Adrenal gland (tissue), 12 donors: ENCODE measurements around the gene EXTL1. TPM values are rescaled to one million over a fixed set of nuclear protein-coding genes. Genes with fewer than 3 reads are reported as not detected.
"Not testable (repeated sequence)": the region's sequence is repeated elsewhere in the genome, so short reads cannot be mapped to it uniquely, and the experiment has no call there.

Experiments used
- DNase-seq, 7 donors: peaks; one replicate each; pipeline ENCODE4 v3.0.0-alpha.2; 2019 to 2020
- H3K27ac ChIP-seq, 5 donors: fragments of 200-600 bp; sonication (generic) in 4 of 5; 1 replicate in 3 of 5; 2 replicates in 2 of 5; pipeline versions ENCODE4 v1.5.1 to v1.8.0; 2016 to 2020; ENCODE audit warnings: mild to moderate bottlenecking in 1 of 5
- H3K27me3 ChIP-seq: fragments of 200-600 bp; 2 replicates; pipeline ENCODE4 v1.8.0; 2021
- H3K36me3 ChIP-seq, 2 donors: fragments of 200-600 bp; replicated peaks in 1 of 2; 1 replicate in 1 of 2; 2 replicates in 1 of 2; pipeline versions ENCODE4 v1.5.1 to v1.8.0; 2018 to 2022
- H3K4me1 ChIP-seq, 2 donors: fragments of 200-600 bp; replicated peaks in 1 of 2; 1 replicate in 1 of 2; 2 replicates in 1 of 2; pipeline versions ENCODE4 v1.5.1 to v1.8.0; 2018 to 2021
- H3K4me3 ChIP-seq, 4 donors: fragments of 200-600 bp; sonication (generic) in 3 of 4; one replicate each; pipeline ENCODE4 v1.5.1; 2016 to 2018
- H3K9me3 ChIP-seq, 3 donors: fragments of 200-600 bp; sonication (generic) in 1 of 3; replicated peaks in 1 of 3; 1 replicate in 2 of 3; 2 replicates in 1 of 3; pipeline versions ENCODE4 v1.5.1 to v1.8.0; 2016 to 2021
- POLR2A ChIP-seq, 2 donors: fragments of 450-650 bp; IDR thresholded peaks; one replicate each; pipeline ENCODE4 v1.6.1; 2017; ENCODE audit warnings: antibody characterized with exemption in 2 of 2, mild to moderate bottlenecking in 2 of 2, moderate library complexity in 1 of 2
- WGBS, 4 donors: extraction: QIAGEN DNeasy Blood & Tissue Kit in 2 of 4; methylation state at CpG; one replicate each; pipeline versions ENCODE4 v1.1.5 to v1.1.7; 2013 to 2017; 5-methylcytosine and 5-hydroxymethylcytosine counted together
- intact Hi-C, 2 donors: fragments of 100-400 bp; cut with DNase I; formaldehyde crosslinking; loops; one replicate each; pipeline versions ENCODE4 v1.14.1 to v1.15.0; 2022 to 2023
- polyA plus RNA-seq, 3 donors: library from polyadenylated mRNA; stranded (reverse); fragments of 200-250 nt in 2 of 3; fragments of 350-450 nt in 1 of 3; fragmentation: Illumina TruSeq in 1 of 3; extraction: RNeasy Lipid Tissue Mini Kit (QIAGEN cat#74804) in 1 of 3; gene quantifications; one replicate each; pipeline ENCODE4 v1.2.3, GENCODE V29; 2013 to 2014
- total RNA-seq, 9 donors: library from RNA; depleted of rRNA in 4 of 9; stranded (reverse); fragments of >200 nt in 4 of 9; fragments of 120-200 nt in 1 of 9; fragmentation: NEBNext Ultra II Directional in 1 of 9; extraction: Animal tissue kit (Norgen Biotek cat#: 25700) in 1 of 9; gene quantifications; one replicate each; pipeline versions ENCODE4 v1.1.0 to v1.2.4, GENCODE V29; 2013 to 2023
- TF ChIP-seq, protein P1 (sequence below), 6 experiments: fragments of 450-650 bp in 4 of 6; fragments of 200-600 bp in 2 of 6; sonication (generic) in 1 of 6; IDR thresholded peaks; 1 replicate in 5 of 6; 2 replicates in 1 of 6; pipeline versions ENCODE4 v1.5.1 to v1.8.0; 2016 to 2021; ENCODE audit warnings: antibody characterized with exemption in 6 of 6, mild to moderate bottlenecking in 2 of 6, moderate library complexity in 1 of 6
- donor health status: healthy with polysubstance abuse.
- donor health status: Bipolar disorder and iron deficiency.
- donor health status: DM: yes; HTN: yes; CAD: no.
- donor health status: DM: no; HTN: no; CAD: no.
- donor health status: DM: no; HTN: no; CAD: no.
- donor health status: DM: yes; HTN: yes; CAD: no.

The EXTL1 gene
- total and polyA plus RNA-seq, 12 donors, result 0.31 to 6.5 (median 1.9) TPM

DNA sequence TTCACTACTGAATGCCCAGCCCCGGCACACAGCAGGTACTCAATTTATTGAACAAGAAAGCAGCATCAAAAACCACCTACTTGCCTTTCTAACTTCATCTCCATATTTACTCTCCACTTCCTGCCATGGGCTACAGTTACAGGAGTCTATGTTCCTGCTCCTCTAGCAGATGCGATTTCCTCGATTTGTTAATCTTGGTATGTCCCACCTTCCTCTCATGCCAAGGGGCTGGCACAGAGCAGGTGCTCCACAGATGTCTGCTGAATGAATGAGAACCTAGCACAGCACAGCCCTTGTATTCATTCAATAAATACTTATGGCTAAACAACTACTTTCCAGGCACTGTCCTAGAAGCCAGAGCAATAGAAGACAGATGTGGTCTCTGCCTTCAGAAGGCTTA, 35.9 kb upstream of the EXTL1 start:
- Histone ChIP-seq H3K9me3 (no peaks in the 10 kb centered on the region), H3K27ac (no peak overlapping the region), H3K27me3 (no peaks in the 10 kb centered on the region), H3K36me3 (peaks cover 0 to 51% of the 10 kb centered on the region in 2 donors), H3K4me3 (no peak overlapping the region), H3K4me1 (peaks cover 0 to 7% of the 10 kb centered on the region in 2 donors)
- WGBS, 4 donors, result 94 to 99% (median 97%) methylated on average over 3 of the region's 3 CpGs
- TF ChIP-seq POLR2A (IDR thresholded peaks at IDR 0.05), result no peak
- TF ChIP-seq, protein P1, sequence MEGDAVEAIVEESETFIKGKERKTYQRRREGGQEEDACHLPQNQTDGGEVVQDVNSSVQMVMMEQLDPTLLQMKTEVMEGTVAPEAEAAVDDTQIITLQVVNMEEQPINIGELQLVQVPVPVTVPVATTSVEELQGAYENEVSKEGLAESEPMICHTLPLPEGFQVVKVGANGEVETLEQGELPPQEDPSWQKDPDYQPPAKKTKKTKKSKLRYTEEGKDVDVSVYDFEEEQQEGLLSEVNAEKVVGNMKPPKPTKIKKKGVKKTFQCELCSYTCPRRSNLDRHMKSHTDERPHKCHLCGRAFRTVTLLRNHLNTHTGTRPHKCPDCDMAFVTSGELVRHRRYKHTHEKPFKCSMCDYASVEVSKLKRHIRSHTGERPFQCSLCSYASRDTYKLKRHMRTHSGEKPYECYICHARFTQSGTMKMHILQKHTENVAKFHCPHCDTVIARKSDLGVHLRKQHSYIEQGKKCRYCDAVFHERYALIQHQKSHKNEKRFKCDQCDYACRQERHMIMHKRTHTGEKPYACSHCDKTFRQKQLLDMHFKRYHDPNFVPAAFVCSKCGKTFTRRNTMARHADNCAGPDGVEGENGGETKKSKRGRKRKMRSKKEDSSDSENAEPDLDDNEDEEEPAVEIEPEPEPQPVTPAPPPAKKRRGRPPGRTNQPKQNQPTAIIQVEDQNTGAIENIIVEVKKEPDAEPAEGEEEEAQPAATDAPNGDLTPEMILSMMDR (IDR thresholded peaks at IDR 0.05), result no peak
- DNase-seq, result no peak
- intact Hi-C loops, result no loop called here

- peaks cover 0 to 42% of the 10 kb centered on the region in 2 donors for H3K36me3 ChIP-seq
- H3K27me3 ChIP-seq, H3K4me3 ChIP-seq, H3K27ac ChIP-seq, DNase-seq, intact Hi-C loops, H3K4me1 ChIP-seq, H3K9me3 ChIP-seq: not testable (repeated sequence)
- 94 to 98% (median 97%) methylated on average over 10 of the region's 10 CpGs for WGBS, 4 donors
Observed at GRCh38 chr1:25986773-25987172, 34.8 kb upstream of the EXTL1 start.

GRCh38 chr1:25987951-25988350, 33.6 kb upstream of the EXTL1 start:
- Histone ChIP-seq H3K4me1 (peaks cover 0 to 7% of the 10 kb centered on the region in 2 donors), H3K9me3 (no peaks in the 10 kb centered on the region), H3K4me3 (no peak overlapping the region), H3K36me3 (peaks cover 0 to 30% of the 10 kb centered on the region in 2 donors), H3K27ac (no peak overlapping the region), H3K27me3 (no peaks in the 10 kb centered on the region)
- whole genome bisulfite sequencing, 4 donors, result 91 to 97% (median 95%) methylated on average over 2 of the region's 2 CpGs
- no peak for TF ChIP-seq POLR2A (IDR thresholded peaks at IDR 0.05)
- no peak for DNase-seq
- intact Hi-C loops, result no loop called here

- 83 to 88% (median 87%) methylated on average over 11 of the region's 11 CpGs for WGBS, 4 donors
- Histone ChIP-seq H3K4me1 (peaks cover 0 to 7% of the 10 kb centered on the region in 2 donors), H3K4me3 (no peak overlapping the region), H3K27ac (no peak overlapping the region), H3K36me3 (peaks cover 0 to 15% of the 10 kb centered on the region in 2 donors), H3K27me3 (no peaks in the 10 kb centered on the region), H3K9me3 (no peaks in the 10 kb centered on the region)
- TF ChIP-seq POLR2A (IDR thresholded peaks at IDR 0.05), result no peak
- TF ChIP-seq, protein P1 (IDR thresholded peaks at IDR 0.05), result no peak
- intact Hi-C loops, result loop anchor here in 1 of 2 donors (10.0 kb wide), 1 partner anchor 165 kb away; no protein-coding TSS in a partner anchor
- no peak for DNase-seq
Observed at GRCh38 chr1:25989440-25990234, 31.9 kb upstream of the EXTL1 start.

- 68 to 81% (median 73%) methylated on average over 6 of the region's 6 CpGs for WGBS, 4 donors
- Histone ChIP-seq H3K36me3 (peaks cover 0 to 15% of the 10 kb centered on the region in 2 donors), H3K27ac (no peak overlapping the region), H3K4me1 (peaks cover 0 to 7% of the 10 kb centered on the region in 2 donors), H3K27me3 (no peaks in the 10 kb centered on the region), H3K9me3 (no peaks in the 10 kb centered on the region), H3K4me3 (no peak overlapping the region)
- intact Hi-C loops, result loop anchor here in 1 of 2 donors (10.0 kb wide), 1 partner anchor 165 kb away; no protein-coding TSS in a partner anchor
- TF ChIP-seq POLR2A (IDR thresholded peaks at IDR 0.05), result no peak
- TF ChIP-seq, protein P1 (IDR thresholded peaks at IDR 0.05), result no peak
- no peak for DNase-seq
Observed at GRCh38 chr1:25990251-25990650, 31.3 kb upstream of the EXTL1 start.
